Bronchial epithelial cell (primary cell): ENCODE data around the gene WDR82. TPM values are rescaled to one million over a fixed set of nuclear protein-coding genes. Genes with fewer than 3 reads are reported as not detected.

ENCODE experiments used
- DNase-seq: peaks from one replicate; pipeline ENCODE4 v3.0.0-alpha.2; 2010; ENCODE audit warnings: low read depth
- FAIRE-seq: peaks from 2 replicates; lab custom pipeline; 2011; peaks lifted over from hg19 to GRCh38; lab: Jason Lieb, UNC
- H3K27me3 ChIP-seq: 2 replicates; pipeline ENCODE4 v1.5.1; 2011; ENCODE audit warnings: low read length; ENCODE audit not compliant: control insufficient read depth, insufficient read depth
- H3K36me3 ChIP-seq: 2 replicates; pipeline ENCODE4 v1.5.1; 2011; ENCODE audit warnings: low read length; ENCODE audit not compliant: control insufficient read depth, insufficient read depth
- H3K4me3 ChIP-seq: 2 replicates; pipeline ENCODE4 v1.5.1; 2011; ENCODE audit warnings: mild to moderate bottlenecking, low read depth, low read length, control low read depth
- total RNA-seq: library from RNA; depleted of rRNA; stranded (reverse); fragments of >200 nt; gene quantifications from 2 replicates; pipeline ENCODE4 v1.2.1, GENCODE V29; 2014
- TF ChIP-seq, protein P1 (sequence below): IDR thresholded peaks from 2 replicates; pipeline ENCODE4 v1.5.1; 2011; ENCODE audit warnings: mild to moderate bottlenecking, moderate library complexity, low read length, control low read depth, inconsistent platforms; ENCODE audit not compliant: insufficient read depth, severe bottlenecking

Gene WDR82
- total RNA-seq, 1 donor from 2014 or later, result 61.3 TPM

DNA sequence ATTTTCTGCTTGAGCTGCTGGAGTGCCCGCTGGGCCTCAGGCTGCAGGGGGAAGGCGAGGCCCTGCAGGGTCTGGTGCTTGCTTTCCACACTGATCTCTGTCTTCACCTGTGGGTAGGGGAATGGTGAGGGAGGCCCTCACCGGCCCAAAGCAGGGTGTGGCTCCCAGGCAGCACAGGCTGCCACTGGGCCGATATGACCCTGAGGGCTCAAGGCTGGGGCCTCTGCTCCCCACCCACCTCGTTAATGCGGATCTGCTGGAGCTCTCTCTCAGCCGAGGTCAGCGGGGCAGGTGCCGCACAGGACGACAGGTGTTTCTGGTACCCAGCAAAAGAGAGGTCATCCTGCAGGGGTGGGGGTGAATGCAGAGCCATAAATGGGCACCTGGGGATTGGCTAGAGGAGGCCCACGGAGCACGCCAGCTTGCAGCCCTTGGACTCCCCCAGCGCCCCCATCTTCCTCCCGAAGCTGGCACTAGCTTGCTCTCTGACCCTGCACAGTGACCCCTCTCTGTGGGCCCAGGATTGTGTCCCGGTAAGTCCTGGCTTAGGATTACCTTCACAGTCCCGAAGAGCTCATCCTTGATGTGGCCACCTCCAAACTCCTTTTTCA, 47.5 kb downstream of the WDR82 start:
- FAIRE-seq, result no peak
- H3K36me3 ChIP-seq, result peaks cover 23% of the 10 kb centered on the region
- no peak overlapping the region for H3K4me3 ChIP-seq
- no peaks in the 10 kb centered on the region for H3K27me3 ChIP-seq
- no peak for DNase-seq
- TF ChIP-seq, protein P1, sequence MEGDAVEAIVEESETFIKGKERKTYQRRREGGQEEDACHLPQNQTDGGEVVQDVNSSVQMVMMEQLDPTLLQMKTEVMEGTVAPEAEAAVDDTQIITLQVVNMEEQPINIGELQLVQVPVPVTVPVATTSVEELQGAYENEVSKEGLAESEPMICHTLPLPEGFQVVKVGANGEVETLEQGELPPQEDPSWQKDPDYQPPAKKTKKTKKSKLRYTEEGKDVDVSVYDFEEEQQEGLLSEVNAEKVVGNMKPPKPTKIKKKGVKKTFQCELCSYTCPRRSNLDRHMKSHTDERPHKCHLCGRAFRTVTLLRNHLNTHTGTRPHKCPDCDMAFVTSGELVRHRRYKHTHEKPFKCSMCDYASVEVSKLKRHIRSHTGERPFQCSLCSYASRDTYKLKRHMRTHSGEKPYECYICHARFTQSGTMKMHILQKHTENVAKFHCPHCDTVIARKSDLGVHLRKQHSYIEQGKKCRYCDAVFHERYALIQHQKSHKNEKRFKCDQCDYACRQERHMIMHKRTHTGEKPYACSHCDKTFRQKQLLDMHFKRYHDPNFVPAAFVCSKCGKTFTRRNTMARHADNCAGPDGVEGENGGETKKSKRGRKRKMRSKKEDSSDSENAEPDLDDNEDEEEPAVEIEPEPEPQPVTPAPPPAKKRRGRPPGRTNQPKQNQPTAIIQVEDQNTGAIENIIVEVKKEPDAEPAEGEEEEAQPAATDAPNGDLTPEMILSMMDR, result no peak

DNA sequence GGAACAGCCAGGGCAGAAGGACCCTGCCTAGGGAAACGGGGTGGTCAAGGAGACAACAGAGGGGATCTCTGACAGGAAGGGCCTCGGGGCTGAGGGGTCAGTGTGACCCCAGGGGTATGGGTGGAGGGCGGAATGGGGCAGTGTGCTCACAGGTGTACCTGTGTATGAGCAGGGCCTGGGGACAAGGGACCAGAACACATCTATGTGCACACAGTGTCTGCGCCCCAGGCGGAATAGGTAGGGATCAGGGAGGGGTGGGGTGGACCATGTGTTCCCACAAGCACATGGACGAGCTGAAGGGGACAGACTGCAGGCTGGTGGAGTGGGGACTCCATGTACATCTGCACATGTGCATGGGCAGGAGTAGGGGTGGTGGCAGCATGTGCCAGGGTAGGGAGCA, 48.0 kb downstream of the WDR82 start:
- peaks cover 23% of the 10 kb centered on the region for H3K36me3 ChIP-seq
- H3K27me3 ChIP-seq, result no peaks in the 10 kb centered on the region
- no peak overlapping the region for H3K4me3 ChIP-seq
- TF ChIP-seq, protein P1, result no peak
- FAIRE-seq (no peak), DNase-seq (no peak)

DNA sequence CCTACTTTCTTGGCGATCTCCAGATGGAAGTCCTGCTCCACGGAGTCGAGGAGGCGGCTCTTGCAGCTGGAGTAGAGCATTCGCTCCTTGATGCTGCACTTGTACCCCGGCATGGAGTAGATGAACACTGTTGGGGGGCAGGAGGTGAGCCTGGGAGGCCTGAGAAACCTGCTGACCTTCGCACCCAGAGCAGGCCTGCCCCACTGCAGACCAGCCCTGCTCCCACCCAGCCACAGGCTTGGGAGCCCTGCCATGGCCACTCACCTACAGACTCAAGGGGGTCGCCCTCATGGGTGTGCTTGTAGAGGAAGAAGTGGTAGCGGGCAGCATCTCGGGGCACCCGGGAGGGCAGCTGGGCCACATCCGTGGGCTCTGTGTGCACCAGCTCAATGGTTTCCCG, 48.8 kb downstream of the WDR82 start:
- no peaks in the 10 kb centered on the region for H3K27me3 ChIP-seq
- FAIRE-seq, result no peak
- peaks cover 19% of the 10 kb centered on the region for H3K36me3 ChIP-seq
- no peak overlapping the region for H3K4me3 ChIP-seq
- TF ChIP-seq, protein P1, result no peak
- DNase-seq, result no peak

DNA sequence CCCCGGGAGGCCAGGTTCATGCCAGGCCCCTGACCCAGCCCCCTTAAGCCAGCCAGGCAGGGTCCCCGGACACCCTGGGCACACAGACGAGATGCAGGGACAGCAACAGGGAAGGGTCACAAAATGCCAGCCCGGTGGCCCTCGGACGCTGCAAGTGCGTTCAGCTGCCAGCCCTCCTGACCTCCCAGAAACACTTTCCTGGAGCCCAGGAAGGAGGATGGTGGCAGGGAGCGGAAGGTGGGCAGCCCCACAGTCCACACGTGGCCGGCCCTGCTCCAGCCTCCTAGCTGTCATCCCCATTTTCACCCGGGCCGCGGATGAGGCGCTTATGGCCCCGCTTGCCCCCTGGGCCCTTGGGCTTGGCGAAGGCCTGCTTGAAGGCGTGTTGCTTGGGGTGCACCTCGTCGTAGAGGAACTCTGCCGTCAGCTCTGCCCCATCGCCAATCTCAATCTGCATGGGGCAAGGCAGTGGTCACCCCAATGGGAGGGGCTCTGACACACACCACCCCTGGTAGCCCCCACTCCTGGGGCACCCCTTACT, 49.6 kb downstream of the WDR82 start:
- Histone ChIP-seq H3K4me3 (no peak overlapping the region), H3K27me3 (no peaks in the 10 kb centered on the region), H3K36me3 (peaks cover 14% of the 10 kb centered on the region)
- TF ChIP-seq, protein P1, result no peak
- FAIRE-seq (no peak), DNase-seq (no peak)

DNA sequence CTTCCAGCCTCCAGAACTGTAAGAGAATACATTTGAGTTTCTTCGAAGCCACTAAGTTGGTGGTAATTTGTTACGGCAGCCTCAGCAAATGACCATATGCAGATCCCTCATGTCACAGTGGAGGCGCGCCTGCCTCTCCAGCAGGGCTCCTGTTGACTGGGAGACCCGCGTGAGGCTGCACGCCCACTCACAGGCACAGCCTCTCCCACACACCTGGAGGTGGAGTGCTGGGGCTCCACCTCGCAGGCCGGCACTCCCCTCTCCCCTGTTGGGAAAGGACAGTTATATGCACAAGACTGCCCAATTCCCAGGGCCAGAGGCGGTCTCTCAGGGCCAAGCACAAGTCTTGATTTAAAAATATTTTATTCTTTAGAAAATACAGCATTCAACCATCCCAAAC, 50.2 kb downstream of the WDR82 start:
- TF ChIP-seq, protein P1, result no peak
- no peak overlapping the region for H3K4me3 ChIP-seq
- FAIRE-seq, result no peak
- no peak for DNase-seq
- H3K36me3 ChIP-seq, result peaks cover 14% of the 10 kb centered on the region
- no peaks in the 10 kb centered on the region for H3K27me3 ChIP-seq

DNA sequence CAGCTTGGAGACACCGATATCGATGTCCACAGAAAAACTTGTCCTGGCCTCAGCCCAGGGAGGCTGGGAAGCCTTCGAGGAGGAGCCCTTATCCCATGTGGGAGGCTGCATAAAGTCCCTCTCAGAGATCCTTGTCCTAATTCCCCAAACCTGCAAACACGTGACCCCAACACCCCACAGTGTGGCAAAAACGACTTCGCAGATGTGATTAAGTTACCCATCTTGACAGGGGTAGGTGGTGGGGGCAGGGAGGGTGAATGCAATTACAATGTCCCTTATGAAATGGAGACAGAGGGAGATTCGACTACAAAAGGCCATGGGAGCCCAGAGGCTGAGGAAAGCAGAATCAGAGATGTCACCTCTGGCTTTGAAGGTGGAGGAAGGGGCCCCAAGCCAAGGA, 50.7 kb downstream of the WDR82 start:
- TF ChIP-seq, protein P1, result no peak
- Histone ChIP-seq H3K4me3 (no peak overlapping the region), H3K27me3 (no peaks in the 10 kb centered on the region), H3K36me3 (peaks cover 14% of the 10 kb centered on the region)
- FAIRE-seq (no peak), DNase-seq (no peak)
